Umbilical cord (tissue), 2 donors: ENCODE results near the gene PGAP6. TPM values are rescaled to one million over a fixed set of nuclear protein-coding genes. Genes with fewer than 3 reads are reported as not detected.
"Not testable (repeated sequence)": the region's sequence is repeated elsewhere in the genome, so short reads cannot be mapped to it uniquely, and the experiment has no call there.

ENCODE experiments used
- DNase-seq: peaks from one replicate; pipeline ENCODE4 v3.0.0-alpha.2; 2015; ENCODE audit warnings: low spot score
- total RNA-seq: library from RNA; depleted of rRNA; stranded (reverse); fragments of >200 nt; gene quantifications from one replicate; pipeline ENCODE4 v1.2.3, GENCODE V29; 2014; ENCODE audit warnings: low replicate concordance; ENCODE audit not compliant: insufficient read depth

Gene PGAP6
- 31.8 TPM for total RNA-seq

- no peak for DNase-seq
These were observed at the start of gene PGAP6 for GRCh38 chr16:381789-382717. Gene PGAP6, minus strand, starts transcription at chr16:381978. Its CDS starts 157 bp downstream, at chr16:381821.

- DNase-seq: no peak
These were observed 49.1 kb upstream of the PGAP6 start for GRCh38 chr16:430904-431303.

GRCh38 chr16:427250-427649 is 45.5 kb upstream of the PGAP6 start:
- no peak for DNase-seq

GRCh38 chr16:426906-427249 is 45.1 kb upstream of the PGAP6 start:
- no peak for DNase-seq

GRCh38 chr16:426115-426905 is 44.5 kb upstream of the PGAP6 start:
- no peak for DNase-seq

GRCh38 chr16:425740-426114 is 43.9 kb upstream of the PGAP6 start:
- no peak for DNase-seq

- peak; percentile 86 for DNase-seq
These were observed 43.4 kb upstream of the PGAP6 start, which contains the start of gene RAB11FIP3 for GRCh38 chr16:425082-425718. Gene RAB11FIP3, plus strand, starts transcription at chr16:425649. Its CDS starts 358 bp downstream, at chr16:426007.

- peak; percentile 45 for DNase-seq
These were observed 42.9 kb upstream of the PGAP6 start for GRCh38 chr16:424623-425081.

GRCh38 chr16:424033-424622 is 42.4 kb upstream of the PGAP6 start:
- DNase-seq: peak; percentile 86

- DNase-seq: not testable (repeated sequence)
These were observed 40.4 kb upstream of the PGAP6 start for GRCh38 chr16:422179-422578.

- DNase-seq: not testable (repeated sequence)
These were observed 33.4 kb upstream of the PGAP6 start for GRCh38 chr16:415170-415498.

- no peak for DNase-seq
These were observed 32.8 kb upstream of the PGAP6 start for GRCh38 chr16:414395-415169.

- no peak for DNase-seq
These were observed 29.9 kb upstream of the PGAP6 start for GRCh38 chr16:411576-412265.

- no peak for DNase-seq
These were observed 28.9 kb upstream of the PGAP6 start for GRCh38 chr16:410516-411178.

GRCh38 chr16:407253-407652 is 25.5 kb upstream of the PGAP6 start:
- DNase-seq: no peak

GRCh38 chr16:405548-406506 is 24.0 kb upstream of the PGAP6 start:
- no peak for DNase-seq

GRCh38 chr16:404971-405486 is 23.3 kb upstream of the PGAP6 start:
- DNase-seq: no peak
